Occipital lobe (tissue), 2 donors: ENCODE results near the gene PRKCA. TPM values are rescaled to one million over a fixed set of nuclear protein-coding genes. Genes with fewer than 3 reads are reported as not detected.

Experiments used
- DNase-seq: peaks from one replicate; lab custom pipeline; 2025; lab: John Stamatoyannopoulos, UW
- total RNA-seq: library from RNA; depleted of rRNA; stranded (reverse); fragments of >200 nt; gene quantifications from one replicate; pipeline ENCODE4 v1.2.3, GENCODE V29; 2014

Gene PRKCA
- total RNA-seq, 1 donor from 2014 or later: 29.9 TPM

- no peak for DNase-seq
These were observed 532.1 kb downstream of the PRKCA start for GRCh38 chr17:66834426-66834918.

GRCh38 chr17:66834919-66835454 is 532.6 kb downstream of the PRKCA start, which contains the start of gene CACNG5:
TSS of gene CACNG5 (plus strand) at chr17:66835117. CDS start at chr17:66877333, 42,216 bp downstream.
- DNase-seq: no peak

- no peak for DNase-seq
These were observed 533.1 kb downstream of the PRKCA start for GRCh38 chr17:66835476-66835875.

- DNase-seq: no peak
These were observed 533.9 kb downstream of the PRKCA start for GRCh38 chr17:66836063-66837005.

- DNase-seq: no peak
These were observed 534.8 kb downstream of the PRKCA start for GRCh38 chr17:66837226-66837625.

- DNase-seq: no peak
These were observed 535.7 kb downstream of the PRKCA start for GRCh38 chr17:66837885-66838665.

GRCh38 chr17:66839616-66840015 is 537.2 kb downstream of the PRKCA start:
- DNase-seq: no peak

- no peak for DNase-seq
These were observed 537.6 kb downstream of the PRKCA start for GRCh38 chr17:66840061-66840460.

- DNase-seq: no peak
These were observed 538.9 kb downstream of the PRKCA start for GRCh38 chr17:66841328-66841727.

GRCh38 chr17:66841744-66842143 is 539.3 kb downstream of the PRKCA start:
- no peak for DNase-seq

GRCh38 chr17:66842505-66842904 is 540.1 kb downstream of the PRKCA start:
- no peak for DNase-seq

GRCh38 chr17:66842959-66843358 is 540.5 kb downstream of the PRKCA start:
- no peak for DNase-seq

- no peak for DNase-seq
These were observed 541.2 kb downstream of the PRKCA start for GRCh38 chr17:66843627-66844026.

- no peak for DNase-seq
These were observed 545.3 kb downstream of the PRKCA start for GRCh38 chr17:66847704-66848103.

- no peak for DNase-seq
These were observed 546.1 kb downstream of the PRKCA start for GRCh38 chr17:66848496-66848895.

GRCh38 chr17:66849032-66849655 is 546.7 kb downstream of the PRKCA start:
- DNase-seq: no peak

- DNase-seq: no peak
These were observed 547.6 kb downstream of the PRKCA start for GRCh38 chr17:66849851-66850580.

GRCh38 chr17:66850692-66851091 is 548.3 kb downstream of the PRKCA start:
- DNase-seq: no peak

- no peak for DNase-seq
These were observed 552.8 kb downstream of the PRKCA start for GRCh38 chr17:66855204-66855603.

GRCh38 chr17:66858226-66859083 is 556.0 kb downstream of the PRKCA start:
- DNase-seq: no peak
